SJSA1 (cell line): ENCODE results near the gene PRSS22. TPM values are rescaled to one million over a fixed set of nuclear protein-coding genes. Genes with fewer than 3 reads are reported as not detected.

Experiments
- DNase-seq, 2 experiments: peaks; one replicate each; pipeline ENCODE4 v3.0.0-alpha.2; 2015 to 2020; ENCODE audit warnings: low spot score in 2 of 2, low read depth in 1 of 2
- H3K27ac ChIP-seq: fragments of 250-450 bp; sonication (Bioruptor Pico); 2 replicates; pipeline ENCODE4 v1.5.1; 2020; ENCODE audit warnings: mild to moderate bottlenecking, moderate library complexity
- H3K27me3 ChIP-seq: fragments of 250-450 bp; sonication (Bioruptor Pico); replicated peaks from 2 replicates; pipeline ENCODE4 v1.5.1; 2020; ENCODE audit warnings: mild to moderate bottlenecking, moderate library complexity
- H3K36me3 ChIP-seq: fragments of 250-450 bp; sonication (Bioruptor Pico); 2 replicates; pipeline ENCODE4 v1.5.1; 2020; ENCODE audit warnings: mild to moderate bottlenecking
- H3K4me1 ChIP-seq: fragments of 250-450 bp; sonication (Bioruptor Pico); replicated peaks from 2 replicates; pipeline ENCODE4 v1.6.1; 2021; ENCODE audit warnings: mild to moderate bottlenecking
- H3K4me3 ChIP-seq: fragments of 250-450 bp; sonication (Bioruptor Pico); 2 replicates; pipeline ENCODE4 v1.5.1; 2020; ENCODE audit warnings: mild to moderate bottlenecking
- H3K9me3 ChIP-seq: fragments of 250-450 bp; sonication (Bioruptor Pico); replicated peaks from 2 replicates; pipeline ENCODE4 v1.5.1; 2020; ENCODE audit warnings: mild to moderate bottlenecking
- total RNA-seq: library from RNA; depleted of rRNA; stranded (reverse); fragments of >200 nt; shearing (Covaris generic); gene quantifications from 2 replicates; pipeline ENCODE4 v1.2.3, GENCODE V29; 2014

The PRSS22 gene
- total RNA-seq, 1 experiment from 2014 or later, result not detected

- Histone ChIP-seq H3K36me3 (no peaks in the 10 kb centered on the region), H3K9me3 (no peaks in the 10 kb centered on the region), H3K27ac (no peak overlapping the region), H3K27me3 (peaks cover 13% of the 10 kb centered on the region), H3K4me3 (no peak overlapping the region), H3K4me1 (no peaks in the 10 kb centered on the region)
- DNase-seq, result no peak
Observed at GRCh38 chr16:2825049-2825742, 32.8 kb downstream of the PRSS22 start.

- H3K27ac ChIP-seq, result no peak overlapping the region
- DNase-seq, result no peak
- H3K27me3 ChIP-seq, result peaks cover 15% of the 10 kb centered on the region
- no peaks in the 10 kb centered on the region for H3K9me3 ChIP-seq
- no peaks in the 10 kb centered on the region for H3K36me3 ChIP-seq
- H3K4me1 ChIP-seq, result no peaks in the 10 kb centered on the region
- no peak overlapping the region for H3K4me3 ChIP-seq
Observed at GRCh38 chr16:2824626-2825025, 33.3 kb downstream of the PRSS22 start.

- H3K27me3 ChIP-seq, result peaks cover 24% of the 10 kb centered on the region
Observed at GRCh38 chr16:2822496-2822895, 35.5 kb downstream of the PRSS22 start.

GRCh38 chr16:2822158-2822495 lies 35.8 kb downstream of the PRSS22 start:
- H3K27ac ChIP-seq, result no peak overlapping the region
- DNase-seq, result no peak
- no peak overlapping the region for H3K4me3 ChIP-seq
- H3K4me1 ChIP-seq, result no peaks in the 10 kb centered on the region
- peaks cover 24% of the 10 kb centered on the region for H3K27me3 ChIP-seq
- H3K36me3 ChIP-seq, result no peaks in the 10 kb centered on the region
- H3K9me3 ChIP-seq, result no peaks in the 10 kb centered on the region

More at GRCh38 chr16:2822496-2822895, 35.5 kb downstream of the PRSS22 start:
- Histone ChIP-seq H3K4me3 (no peak overlapping the region), H3K9me3 (no peaks in the 10 kb centered on the region), H3K27ac (no peak overlapping the region), H3K36me3 (no peaks in the 10 kb centered on the region), H3K4me1 (no peaks in the 10 kb centered on the region)
- no peak for DNase-seq

- H3K4me3 ChIP-seq, result no peak overlapping the region
- H3K27me3 ChIP-seq, result peaks cover 24% of the 10 kb centered on the region
- no peak for DNase-seq
- no peaks in the 10 kb centered on the region for H3K9me3 ChIP-seq
- H3K27ac ChIP-seq, result no peak overlapping the region
- no peaks in the 10 kb centered on the region for H3K4me1 ChIP-seq
- H3K36me3 ChIP-seq, result no peaks in the 10 kb centered on the region
Observed at GRCh38 chr16:2821487-2822157, 36.3 kb downstream of the PRSS22 start.

GRCh38 chr16:2820836-2821486 lies 37.0 kb downstream of the PRSS22 start:
- Histone ChIP-seq H3K4me3 (no peak overlapping the region), H3K27ac (no peak overlapping the region), H3K27me3 (peaks cover 25% of the 10 kb centered on the region)

GRCh38 chr16:2819939-2820835 lies 37.8 kb downstream of the PRSS22 start:
- peak in 1 of 2 experiments; percentile 31 for DNase-seq

More at GRCh38 chr16:2820836-2821486, 37.0 kb downstream of the PRSS22 start:
- DNase-seq, result no peak
- no peaks in the 10 kb centered on the region for H3K4me1 ChIP-seq
- no peaks in the 10 kb centered on the region for H3K36me3 ChIP-seq
- H3K9me3 ChIP-seq, result no peaks in the 10 kb centered on the region

GRCh38 chr16:2819179-2819938 lies 38.6 kb downstream of the PRSS22 start:
- no peaks in the 10 kb centered on the region for H3K36me3 ChIP-seq
- no peak overlapping the region for H3K4me3 ChIP-seq
- no peaks in the 10 kb centered on the region for H3K4me1 ChIP-seq
- no peak overlapping the region for H3K27ac ChIP-seq
- no peaks in the 10 kb centered on the region for H3K9me3 ChIP-seq
- H3K27me3 ChIP-seq, result peaks cover 33% of the 10 kb centered on the region
- DNase-seq, result no peak

More at GRCh38 chr16:2819939-2820835, 37.8 kb downstream of the PRSS22 start:
- no peaks in the 10 kb centered on the region for H3K4me1 ChIP-seq
- H3K27me3 ChIP-seq, result peaks cover 31% of the 10 kb centered on the region
- no peaks in the 10 kb centered on the region for H3K9me3 ChIP-seq
- no peaks in the 10 kb centered on the region for H3K36me3 ChIP-seq
- H3K4me3 ChIP-seq, result no peak overlapping the region
- no peak overlapping the region for H3K27ac ChIP-seq

- H3K4me3 ChIP-seq, result no peak overlapping the region
- no peaks in the 10 kb centered on the region for H3K36me3 ChIP-seq
- no peak overlapping the region for H3K27ac ChIP-seq
- H3K27me3 ChIP-seq, result peaks cover 33% of the 10 kb centered on the region
- peak in 1 of 2 experiments; percentile 38 for DNase-seq
- no peaks in the 10 kb centered on the region for H3K4me1 ChIP-seq
- H3K9me3 ChIP-seq, result no peaks in the 10 kb centered on the region
Observed at GRCh38 chr16:2818272-2818876, 39.6 kb downstream of the PRSS22 start.

- H3K36me3 ChIP-seq, result no peaks in the 10 kb centered on the region
- peak in 1 of 2 experiments; percentile 41 for DNase-seq
Observed at GRCh38 chr16:2817340-2818271, 40.4 kb downstream of the PRSS22 start.

GRCh38 chr16:2816751-2817339 lies 41.1 kb downstream of the PRSS22 start, which contains the start of gene PRSS21:
PRSS21 (plus strand) TSS chr16:2817237; CDS start chr16:2817269, 32 bp downstream.
- H3K27ac ChIP-seq, result no peak within 1 kb of the TSS
- no peaks in the 10 kb centered on the region for H3K4me1 ChIP-seq
- no peaks in the 10 kb centered on the region for H3K36me3 ChIP-seq
- peaks cover 27% of the 10 kb centered on the region for H3K27me3 ChIP-seq
- DNase-seq, result peak in 1 of 2 experiments; percentile 39
- no peaks in the 10 kb centered on the region for H3K9me3 ChIP-seq
- no peak within 1 kb of the TSS for H3K4me3 ChIP-seq

More at GRCh38 chr16:2817340-2818271, 40.4 kb downstream of the PRSS22 start:
- no peaks in the 10 kb centered on the region for H3K4me1 ChIP-seq
- H3K4me3 ChIP-seq, result no peak overlapping the region
- no peak overlapping the region for H3K27ac ChIP-seq
- H3K27me3 ChIP-seq, result peaks cover 29% of the 10 kb centered on the region
- no peaks in the 10 kb centered on the region for H3K9me3 ChIP-seq
